ENCODE results near the gene TAGAP.
A peak's percentile ranks its signal among the peaks of the same experiment; 100 is the strongest.
"Not testable (repeated sequence)": the region's sequence is repeated elsewhere in the genome, so short reads cannot be mapped to it uniquely, and the experiment has no call there.

TAGAP gene

DNA sequence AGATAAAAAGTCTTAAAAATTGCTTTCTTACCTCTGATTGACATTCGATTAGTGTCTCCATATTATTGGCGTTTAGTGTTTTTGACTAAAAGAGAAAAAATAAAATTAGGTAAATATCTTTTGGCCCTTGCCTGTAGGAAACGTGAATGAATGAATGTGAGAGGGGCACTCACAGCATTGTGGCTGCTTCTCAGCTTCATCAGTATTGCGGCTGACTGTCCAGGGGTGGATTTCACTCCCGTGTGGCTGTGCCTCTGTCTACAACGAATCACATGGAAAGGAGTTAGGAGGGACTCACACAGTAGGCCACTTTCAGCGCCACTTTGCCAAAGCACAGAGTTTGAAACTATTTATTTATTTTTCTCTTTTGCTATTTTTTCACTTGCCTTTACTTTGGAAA lies 844 bp downstream of the TAGAP start:
- DNase-seq (ENCODE audit: low read depth): no peak

DNA sequence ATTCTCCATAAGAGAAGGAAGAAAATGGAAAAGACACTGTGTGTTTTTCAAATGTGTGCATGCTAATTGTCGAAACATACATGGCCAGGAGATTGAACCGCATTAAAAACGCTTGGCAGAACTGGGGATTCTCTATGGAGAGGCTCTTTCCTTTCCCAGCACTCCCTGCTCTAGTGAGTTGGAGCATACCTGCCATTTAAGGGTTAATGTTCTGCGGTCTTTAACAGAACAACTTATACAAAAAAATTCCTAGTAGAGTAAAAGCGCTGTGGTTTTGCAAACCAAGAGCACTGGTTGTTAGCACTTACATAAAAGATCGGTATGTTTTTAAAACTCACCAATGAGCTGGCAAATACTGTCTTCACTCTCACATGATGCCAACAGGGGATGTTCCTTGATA lies 1.5 kb downstream of the TAGAP start:
- DNase-seq (ENCODE audit: low read depth): no peak

GRCh38 chr6:159042826-159043181 lies 2.0 kb downstream of the TAGAP start:
- DNase-seq (ENCODE audit: low read depth): no peak

DNA sequence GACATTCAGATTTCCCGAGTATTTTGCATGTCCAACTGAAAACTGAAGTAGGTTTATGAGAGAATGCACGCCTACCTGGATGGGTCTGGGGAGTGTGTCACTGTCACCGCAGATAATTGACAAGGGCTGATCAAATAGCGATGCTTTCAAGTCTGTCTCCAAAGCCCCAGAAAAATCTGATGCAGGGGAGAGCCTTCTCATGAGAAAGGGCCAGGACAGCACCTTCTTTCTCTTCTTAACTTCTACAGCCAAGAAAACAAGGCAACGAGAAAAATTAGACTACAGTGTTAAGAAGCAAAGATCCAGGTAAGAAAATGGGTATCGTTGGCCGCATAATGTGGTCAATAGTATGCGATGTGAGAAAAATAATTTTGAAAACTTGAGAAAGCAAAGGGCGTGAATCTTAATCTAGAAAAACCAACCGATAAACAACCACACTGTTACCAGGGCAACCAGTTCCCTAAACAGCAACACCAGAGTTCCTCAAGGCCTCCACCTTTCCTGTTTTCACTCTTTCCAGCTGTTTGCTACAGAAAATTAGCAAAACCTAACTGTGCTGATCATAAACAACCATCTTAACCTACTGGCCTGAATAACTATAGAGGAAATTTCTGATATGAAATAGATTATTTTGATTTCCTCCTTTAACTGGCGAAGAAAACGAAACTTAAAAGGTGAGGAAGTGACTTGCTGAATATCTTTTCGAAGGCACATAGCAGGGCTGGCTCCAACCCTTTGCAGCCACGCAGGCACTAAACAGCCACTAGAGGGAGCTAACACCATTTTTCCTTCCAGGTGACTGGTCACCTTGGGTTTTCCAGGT lies 2.6 kb downstream of the TAGAP start:
- DNase-seq (ENCODE audit: low read depth): peak; percentile 59

- no peak for DNase-seq (ENCODE audit: low read depth)
These were observed 3.6 kb downstream of the TAGAP start for GRCh38 chr6:159041181-159041580.

DNA sequence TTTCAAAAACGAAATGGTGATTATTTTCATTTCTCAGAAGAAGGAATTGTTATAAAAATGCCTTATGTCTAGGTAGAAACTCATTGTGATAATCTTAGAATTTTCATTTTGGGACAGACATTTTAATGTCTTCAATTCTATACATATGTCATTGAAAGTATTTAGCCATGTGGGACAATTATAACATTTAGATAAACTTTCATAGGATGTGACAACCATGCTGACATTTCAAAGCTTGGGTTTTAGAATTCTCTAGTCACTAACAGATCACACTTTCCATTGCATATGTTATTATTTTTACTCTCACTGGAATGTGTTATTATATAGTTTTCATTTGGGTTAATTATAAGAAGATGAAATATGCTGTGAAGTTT lies 4.9 kb downstream of the TAGAP start:
- no peak for DNase-seq (ENCODE audit: low read depth)

DNA sequence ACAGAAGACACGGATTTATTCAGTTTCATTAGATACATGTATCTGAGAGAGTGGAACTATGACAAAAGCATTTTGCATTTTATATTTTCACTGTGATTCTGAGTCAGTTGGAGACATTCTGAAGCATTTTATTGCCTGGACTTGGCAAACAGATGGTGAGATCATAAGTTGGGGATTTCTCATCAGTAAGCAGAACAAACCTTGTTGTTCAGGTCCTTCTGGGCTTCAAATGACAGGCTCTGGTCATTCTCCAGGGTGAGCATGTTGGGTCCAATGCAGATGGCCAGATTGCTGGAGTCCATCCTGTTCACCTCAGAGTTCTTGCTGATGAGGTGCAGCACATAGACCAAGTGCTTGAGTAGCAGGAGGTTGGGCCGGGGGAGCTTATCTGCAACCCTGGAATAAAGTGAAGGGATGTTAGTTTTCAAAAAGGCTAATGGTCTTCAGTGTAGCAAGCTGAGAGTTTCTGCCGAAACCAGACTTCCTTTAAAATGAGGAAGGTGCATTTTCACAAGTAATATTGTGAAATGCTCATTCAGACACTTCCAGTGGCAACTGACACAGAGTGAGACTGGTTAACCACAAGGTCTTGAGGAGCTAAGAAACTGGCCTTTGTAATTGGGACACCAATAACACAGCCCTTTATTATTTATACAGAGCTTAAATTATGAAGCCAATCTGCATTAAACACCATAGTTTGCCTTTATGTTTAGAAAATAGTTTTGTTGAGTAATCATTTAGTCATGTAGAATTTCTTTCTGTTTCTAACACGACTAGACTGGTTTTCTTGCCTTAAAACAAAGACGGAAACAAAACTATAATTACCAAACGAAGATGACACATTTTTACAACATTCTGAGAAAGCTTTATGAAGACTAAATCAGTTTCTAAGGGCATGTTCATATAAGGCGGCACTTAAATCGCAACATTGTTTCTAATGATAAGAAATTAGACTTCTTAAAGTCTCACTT lies 5.6 kb downstream of the TAGAP start:
- DNase-seq (ENCODE audit: low read depth): no peak

DNA sequence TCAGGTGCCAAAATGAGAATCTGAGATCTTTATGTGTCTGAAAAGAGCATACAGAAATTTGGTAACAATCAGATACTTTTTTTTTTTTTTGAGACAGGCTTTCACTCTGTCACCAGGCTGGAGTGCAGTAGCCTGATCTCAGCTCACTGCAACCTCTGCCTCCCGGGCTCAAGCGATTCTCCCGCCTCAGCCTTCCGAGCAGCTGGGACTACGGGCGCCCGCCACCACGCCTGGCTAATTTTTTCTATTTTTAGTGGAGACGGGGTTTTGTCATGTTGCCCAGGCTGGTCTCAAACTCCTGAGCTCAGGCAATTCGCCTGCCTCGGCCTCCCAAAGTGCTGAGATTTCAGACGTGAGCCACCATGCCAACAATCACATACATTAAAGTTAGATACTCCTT lies 6.5 kb downstream of the TAGAP start:
- not testable (repeated sequence) for DNase-seq (ENCODE audit: low read depth)

DNA sequence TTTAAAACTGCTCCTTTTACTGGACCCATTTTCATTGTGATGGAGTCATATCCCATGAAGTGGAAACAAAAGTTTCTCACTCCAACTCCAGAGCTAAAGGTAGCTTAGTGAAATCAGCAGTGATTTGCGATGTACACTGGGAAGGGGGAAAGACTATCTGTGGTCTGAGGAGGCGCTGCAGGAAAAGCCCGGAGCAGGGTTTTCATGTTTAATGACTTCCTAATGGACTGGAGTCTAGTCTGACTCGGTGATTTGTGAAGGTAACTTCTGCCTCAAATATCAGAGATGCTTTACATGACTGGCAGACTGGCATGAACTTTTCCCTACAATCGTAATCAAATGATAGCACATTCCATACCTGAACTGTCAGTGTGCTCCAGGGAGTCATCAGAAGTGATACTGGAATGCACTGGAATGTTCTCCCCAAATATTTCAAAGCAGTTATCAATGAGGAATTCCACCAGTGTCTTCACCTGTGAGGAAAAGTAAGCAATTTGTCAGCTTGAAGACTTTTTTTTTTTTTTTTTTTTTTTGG lies 7.0 kb downstream of the TAGAP start:
- no peak for DNase-seq (ENCODE audit: low read depth)

DNA sequence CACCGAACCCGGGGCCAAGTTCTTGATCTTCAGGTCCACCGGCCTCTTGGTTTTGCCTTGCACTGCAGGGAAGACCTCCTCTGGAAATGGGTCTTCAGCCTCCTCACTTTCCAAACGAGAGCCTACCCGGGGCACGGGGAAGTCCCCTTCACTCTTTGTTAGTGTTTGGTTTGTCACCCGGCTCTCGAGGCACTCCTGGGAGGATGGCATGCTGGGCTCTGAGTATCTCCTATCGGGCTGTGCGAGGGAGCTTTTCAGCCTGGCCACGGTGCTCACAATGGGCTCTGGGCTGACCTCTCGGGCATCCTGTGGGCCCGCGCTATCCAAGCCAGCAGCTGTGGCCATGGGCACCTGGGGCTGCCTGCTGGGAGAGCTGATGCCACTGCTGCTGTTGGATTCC lies 8.1 kb downstream of the TAGAP start:
- DNase-seq (ENCODE audit: low read depth): no peak

GRCh38 chr6:159035891-159036290 lies 8.9 kb downstream of the TAGAP start:
- DNase-seq (ENCODE audit: low read depth): no peak

DNA sequence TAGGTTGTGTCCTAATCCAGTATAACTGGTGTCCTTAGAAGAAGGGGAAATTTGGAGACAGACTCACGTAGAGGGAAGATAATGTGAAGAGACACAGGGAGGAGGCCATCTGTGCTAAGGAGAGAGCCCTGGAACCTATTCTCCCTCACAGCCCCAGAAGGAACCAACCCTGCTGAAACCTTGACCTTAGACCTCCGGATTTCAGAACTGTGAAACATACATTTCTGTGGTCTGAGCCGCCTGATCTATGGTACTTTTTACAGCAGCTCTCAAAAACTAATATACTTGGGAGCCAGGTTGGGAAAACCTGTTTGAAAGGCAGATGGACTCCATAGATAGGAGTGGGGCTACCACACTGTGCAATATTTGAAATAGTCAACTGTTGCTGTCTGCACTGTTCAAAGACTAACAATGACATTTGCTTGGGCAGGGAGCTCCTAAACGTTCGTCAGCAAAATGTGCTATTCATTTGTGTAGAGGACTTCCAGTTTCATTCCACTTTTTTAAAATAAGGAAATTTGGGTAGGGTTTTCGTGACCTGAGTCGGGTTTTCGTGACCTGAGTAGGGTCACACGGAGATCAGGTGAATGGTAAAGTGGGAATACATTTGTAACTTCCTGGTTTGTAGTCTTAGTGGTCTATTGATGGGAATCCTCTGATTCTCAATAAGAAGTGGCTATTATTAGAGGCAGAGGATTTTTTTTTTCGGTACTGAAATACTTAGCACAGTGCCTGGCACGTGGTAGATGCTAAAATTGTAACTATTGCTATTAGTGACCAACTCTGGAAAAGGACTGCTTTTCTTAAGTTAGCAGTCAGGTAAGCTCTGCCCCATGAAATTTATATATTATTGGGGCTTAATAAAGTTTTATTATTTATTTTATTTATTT lies 11.4 kb downstream of the TAGAP start:
- DNase-seq (ENCODE audit: low read depth): no peak

DNA sequence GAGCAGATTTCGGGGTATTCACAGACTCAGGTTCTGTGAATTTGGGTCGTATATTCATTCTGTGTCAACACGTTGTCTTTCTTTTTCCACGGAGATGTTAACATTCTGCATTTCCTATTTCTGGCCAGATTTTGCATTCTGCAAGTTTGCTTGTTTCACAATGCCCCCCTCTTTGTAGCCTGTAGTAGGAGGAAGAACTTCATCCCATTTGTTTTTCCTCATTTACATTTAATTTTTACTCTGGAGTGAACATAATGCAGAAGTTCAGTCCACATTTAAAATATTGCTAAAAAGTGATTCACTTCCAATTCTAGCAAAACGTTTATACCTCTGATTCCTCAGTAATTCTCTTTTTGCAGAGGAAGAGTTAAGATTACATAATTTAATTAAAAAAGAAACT lies 12.9 kb downstream of the TAGAP start:
- no peak for DNase-seq (ENCODE audit: low read depth)

- DNase-seq (ENCODE audit: low read depth): no peak
These were observed 14.6 kb downstream of the TAGAP start for GRCh38 chr6:159030168-159030567.

DNA sequence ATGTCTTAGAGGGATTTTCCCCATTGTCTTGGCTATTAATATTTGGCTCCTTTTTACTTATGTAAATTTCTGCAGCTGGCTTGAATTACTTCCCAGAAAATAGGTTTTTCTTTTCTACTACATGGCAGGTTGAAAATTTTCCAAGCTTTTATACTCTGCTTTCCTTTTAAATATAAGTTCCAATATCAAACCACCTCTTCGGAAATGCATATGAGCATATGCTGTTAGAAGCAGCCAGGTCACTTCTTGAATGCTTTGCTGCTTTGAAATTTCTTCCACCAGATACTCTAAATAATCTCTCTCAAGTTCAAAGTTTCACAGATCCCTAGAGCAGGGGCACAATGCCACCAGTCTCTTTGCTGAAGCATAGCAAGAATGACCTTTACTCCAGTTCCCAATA lies 19.6 kb downstream of the TAGAP start:
- not testable (repeated sequence) for DNase-seq (ENCODE audit: low read depth)

DNA sequence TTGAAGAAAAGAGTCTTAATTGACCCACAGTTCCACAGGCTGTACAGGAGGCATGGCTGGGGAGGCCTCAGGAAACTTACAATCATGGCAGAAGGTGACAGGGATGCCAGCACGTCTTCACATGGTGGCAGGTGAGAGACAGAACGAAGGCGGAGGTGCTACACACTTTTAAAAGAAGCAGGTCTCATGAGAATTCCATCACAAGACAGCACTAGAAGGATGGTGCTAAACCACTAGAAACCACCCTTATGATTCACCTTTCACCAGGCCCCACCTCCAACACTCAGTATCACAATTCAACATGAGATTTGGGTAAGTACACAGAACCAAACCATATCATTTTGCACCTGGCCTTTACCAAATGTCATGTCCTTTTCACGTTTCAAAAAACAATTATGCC lies 20.9 kb downstream of the TAGAP start:
- DNase-seq (ENCODE audit: low read depth): no peak

DNA sequence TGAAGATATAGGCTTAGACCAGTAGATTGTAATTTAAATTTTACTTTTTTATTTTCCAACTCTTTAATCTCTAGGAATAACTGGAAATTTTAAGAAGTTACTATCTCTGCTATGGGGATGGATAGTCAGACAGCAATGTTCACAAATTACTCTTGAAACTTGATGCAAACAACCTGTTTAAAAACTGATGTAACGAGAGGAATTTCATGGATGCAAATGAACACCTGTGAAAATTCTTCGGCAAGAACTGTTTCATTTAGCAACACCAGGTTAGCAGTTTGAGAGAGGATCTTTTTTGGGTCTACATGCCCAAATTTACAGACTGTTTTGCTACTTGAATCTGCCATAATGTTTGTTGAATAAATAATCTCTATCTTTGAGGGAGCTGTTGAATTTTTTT lies 24.8 kb downstream of the TAGAP start:
- DNase-seq (ENCODE audit: low read depth): no peak

GRCh38 chr6:159017757-159018559 lies 26.8 kb downstream of the TAGAP start:
- DNase-seq (ENCODE audit: low read depth): no peak

- DNase-seq (ENCODE audit: low read depth): no peak
These were observed 30.4 kb downstream of the TAGAP start for GRCh38 chr6:159014406-159014805.

DNA sequence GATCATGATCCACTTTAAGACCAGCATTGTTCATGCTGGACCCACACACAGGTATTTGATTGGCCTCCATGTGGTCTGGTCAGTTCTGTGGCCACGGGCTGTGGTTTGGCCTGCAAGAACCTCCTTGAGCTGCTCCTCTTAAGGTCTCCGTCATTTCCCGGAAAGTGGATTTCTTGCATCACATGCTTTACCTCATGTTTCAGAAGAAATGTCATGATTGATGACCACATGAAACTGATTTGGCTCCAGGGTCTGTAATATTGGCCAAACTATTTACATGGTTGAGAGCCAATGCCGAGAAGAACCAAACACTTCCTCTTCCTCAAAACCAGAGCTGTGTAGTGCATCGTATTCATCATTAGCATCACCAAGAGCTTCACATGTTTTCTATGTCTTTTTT lies 31.6 kb downstream of the TAGAP start:
- no peak for DNase-seq (ENCODE audit: low read depth)

DNA sequence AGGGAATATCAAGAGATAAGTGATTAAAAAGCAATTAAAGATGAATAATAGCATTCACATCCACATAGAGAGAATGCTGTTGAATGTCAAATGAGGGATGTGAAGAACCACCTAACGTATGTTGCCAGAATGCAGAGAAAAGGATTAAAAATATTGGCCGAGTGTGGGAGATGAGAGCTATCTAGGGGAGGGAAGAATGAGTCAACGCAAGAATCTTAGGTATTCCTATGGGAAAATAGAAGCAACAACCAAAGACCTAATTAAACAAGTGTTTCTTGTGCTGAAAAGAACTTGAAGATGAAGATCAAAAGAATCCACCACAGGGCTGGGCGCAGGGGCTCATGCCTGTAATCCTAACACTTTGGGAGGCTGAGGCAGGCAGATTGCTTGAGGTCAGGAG lies 32.6 kb downstream of the TAGAP start:
- DNase-seq (ENCODE audit: low read depth): no peak
